HL-60/S4 treated with retinoic acid at 250 ng/mL for 4 days and 3 days (cell line): ENCODE data around the gene SLC39A11.
"Not testable (repeated sequence)": the region's sequence is repeated elsewhere in the genome, so short reads cannot be mapped to it uniquely, and the experiment has no call there.

Experiments used
- in situ Hi-C: fragments of 300-500 bp; cut with MboI; formaldehyde crosslinking; loops from 2 replicates; pipeline ENCODE4 v1.7.0; 2022; ENCODE audit warnings: low sequenced_read_pairs

SLC39A11 gene

GRCh38 chr17:72644492-72644891, 448.0 kb downstream of the SLC39A11 start:
- in situ Hi-C loops: no loop called here

DNA sequence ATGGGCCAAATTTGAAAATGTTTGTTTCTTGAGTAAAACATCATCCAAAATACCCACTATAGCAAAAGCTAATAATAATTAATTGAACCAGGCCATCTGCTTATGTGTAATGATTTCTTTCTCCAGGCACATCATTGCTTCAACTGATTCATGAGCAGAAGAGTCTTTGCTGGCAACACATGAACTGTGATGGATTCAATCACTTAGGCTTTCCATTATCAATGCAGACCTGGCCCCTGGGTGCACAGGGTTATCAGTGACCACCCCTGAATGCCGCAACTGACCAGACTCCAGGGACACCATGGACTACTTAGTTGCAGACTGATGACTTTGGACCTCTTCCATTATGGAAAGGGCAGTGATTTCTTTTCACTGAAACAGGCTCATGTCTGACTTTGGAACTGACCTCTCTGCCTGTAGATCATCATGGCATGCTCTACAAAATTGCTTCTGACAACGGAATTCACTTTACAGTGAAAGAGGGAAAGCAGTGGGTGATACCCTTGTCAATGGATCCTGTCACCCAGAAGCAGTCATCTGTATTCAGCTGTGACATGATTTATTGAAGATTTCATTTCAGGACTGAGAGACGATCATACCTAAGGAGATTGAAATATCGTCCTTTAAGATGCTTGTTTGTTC, 448.8 kb downstream of the SLC39A11 start:
- in situ Hi-C loops: no loop called here

- in situ Hi-C loops: no loop called here
Measured at GRCh38 chr17:72642720-72643119, 449.8 kb downstream of the SLC39A11 start.

GRCh38 chr17:72640415-72641165, 451.9 kb downstream of the SLC39A11 start:
- in situ Hi-C loops: no loop called here

GRCh38 chr17:72639711-72640110, 452.8 kb downstream of the SLC39A11 start:
- in situ Hi-C loops: no loop called here

DNA sequence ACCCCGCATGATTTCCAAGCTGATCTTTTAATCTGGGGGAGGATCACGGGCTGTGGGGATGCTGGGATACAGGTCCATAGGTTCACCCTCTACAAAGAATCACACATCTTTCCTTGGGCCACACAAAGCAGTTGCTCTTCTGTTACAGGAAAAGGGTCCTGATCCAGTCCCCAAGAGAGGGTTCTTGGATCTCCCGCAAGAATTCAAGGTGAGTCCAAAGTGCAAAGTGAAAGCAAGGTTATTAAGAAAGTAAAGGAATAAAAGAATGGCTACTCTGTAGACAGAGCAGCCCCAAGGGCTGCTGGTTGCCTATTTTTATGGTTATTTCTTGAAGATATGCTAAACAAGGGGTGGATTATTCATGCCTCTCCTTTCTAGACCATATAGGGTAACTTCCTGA, 453.6 kb downstream of the SLC39A11 start:
- in situ Hi-C loops: not testable (repeated sequence)

- in situ Hi-C loops: no loop called here
Measured at GRCh38 chr17:72635034-72635635, 457.4 kb downstream of the SLC39A11 start.

DNA sequence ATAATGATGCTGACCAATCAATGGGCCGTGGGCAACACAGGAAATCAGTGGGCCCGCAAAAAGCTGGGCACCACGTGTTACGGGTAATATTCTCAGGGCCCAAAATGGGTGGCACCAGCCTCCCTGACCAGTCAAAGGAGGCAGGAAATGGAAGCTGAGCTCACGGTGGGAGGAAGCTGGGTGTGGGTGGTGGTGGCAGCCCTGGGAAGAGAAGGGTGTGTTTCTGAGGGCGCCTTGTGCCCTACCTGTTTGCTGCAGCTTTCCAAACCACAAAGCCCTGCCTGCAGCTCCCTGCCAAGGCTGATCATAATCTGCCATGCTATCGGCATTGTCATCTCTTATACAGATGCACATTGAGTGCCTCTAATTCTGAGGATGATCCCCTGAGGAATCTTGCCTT, 457.9 kb downstream of the SLC39A11 start:
- in situ Hi-C loops: no loop called here

- in situ Hi-C loops: no loop called here
Measured at GRCh38 chr17:72631949-72632684, 460.4 kb downstream of the SLC39A11 start.

- in situ Hi-C loops: no loop called here
Measured at GRCh38 chr17:72631568-72631948, 460.9 kb downstream of the SLC39A11 start.

- in situ Hi-C loops: no loop called here
Measured at GRCh38 chr17:72624652-72625051, 467.8 kb downstream of the SLC39A11 start.

GRCh38 chr17:72624226-72624625, 468.3 kb downstream of the SLC39A11 start:
- in situ Hi-C loops: no loop called here

GRCh38 chr17:72622661-72623433, 469.6 kb downstream of the SLC39A11 start:
- in situ Hi-C loops: no loop called here

- in situ Hi-C loops: no loop called here
Measured at GRCh38 chr17:72619976-72620650, 472.4 kb downstream of the SLC39A11 start.

DNA sequence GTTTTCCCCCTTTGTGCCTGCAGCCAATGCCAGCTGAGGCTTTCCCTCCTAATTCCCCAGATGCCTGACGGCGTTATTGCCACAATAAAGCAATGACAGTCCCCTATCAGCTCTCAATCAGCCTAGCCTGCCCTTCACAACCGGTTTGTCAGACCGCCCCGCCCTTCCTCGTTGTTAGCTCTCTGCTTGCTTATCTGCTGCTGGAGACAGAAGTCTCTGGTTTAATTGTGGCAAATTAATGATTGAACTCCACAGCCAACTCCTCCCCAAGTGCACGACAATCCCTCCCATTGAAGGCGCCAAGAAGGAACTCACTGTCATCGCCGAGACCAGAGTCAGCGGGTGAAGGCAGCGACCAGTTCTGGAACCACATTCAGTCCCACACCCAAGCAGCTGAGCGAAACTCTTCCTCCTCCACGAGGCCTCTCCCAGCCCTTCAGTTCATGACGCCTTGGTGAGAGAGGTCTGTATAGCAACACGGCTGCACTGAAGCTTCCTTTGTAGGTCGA, 474.4 kb downstream of the SLC39A11 start:
- in situ Hi-C loops: no loop called here

- in situ Hi-C loops: no loop called here
Measured at GRCh38 chr17:72617557-72617956, 474.9 kb downstream of the SLC39A11 start.

DNA sequence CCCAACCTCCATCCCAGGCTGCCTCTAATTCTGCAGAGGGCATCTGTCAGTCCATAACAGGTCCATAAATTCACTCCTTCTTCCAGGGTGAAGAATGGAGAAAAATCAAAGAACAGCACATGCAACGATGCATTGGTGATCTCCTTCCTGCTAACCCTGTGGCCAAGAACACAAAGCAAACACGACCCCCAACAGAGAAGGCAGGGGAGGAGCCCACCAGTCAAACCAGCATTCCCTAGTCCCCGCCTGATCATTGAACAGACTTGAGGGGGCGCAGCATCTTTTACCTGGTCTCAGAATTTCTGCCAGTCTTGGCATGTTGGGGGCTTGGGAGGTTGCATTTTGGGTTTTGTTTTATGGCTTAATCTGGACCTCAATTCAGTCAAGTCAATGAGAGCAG, 476.0 kb downstream of the SLC39A11 start:
- in situ Hi-C loops: no loop called here

DNA sequence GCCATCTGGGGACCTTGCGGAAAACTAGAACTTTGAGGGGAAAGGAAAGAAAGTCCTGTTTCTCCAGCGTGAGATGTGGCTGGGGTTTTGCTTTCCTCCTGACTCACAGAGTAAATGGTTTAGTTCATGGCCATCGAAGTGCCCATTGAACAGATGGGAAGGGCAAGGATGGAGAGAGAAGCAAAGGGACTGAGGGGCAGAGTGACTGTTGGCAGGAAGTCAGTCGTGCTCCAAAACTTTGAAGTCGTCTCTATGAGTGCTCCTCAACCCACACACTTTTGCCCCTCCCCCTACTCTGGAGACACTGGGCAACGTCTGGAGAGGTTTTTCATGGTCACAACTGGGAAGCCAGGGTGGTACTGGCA, 476.9 kb downstream of the SLC39A11 start:
- in situ Hi-C loops: no loop called here

- in situ Hi-C loops: no loop called here
Measured at GRCh38 chr17:72614871-72615626, 477.4 kb downstream of the SLC39A11 start.
